ENCODE results near the gene FBRS.
"Not testable (repeated sequence)": the region's sequence is repeated elsewhere in the genome, so short reads cannot be mapped to it uniquely, and the experiment has no call there.

FBRS gene

DNA sequence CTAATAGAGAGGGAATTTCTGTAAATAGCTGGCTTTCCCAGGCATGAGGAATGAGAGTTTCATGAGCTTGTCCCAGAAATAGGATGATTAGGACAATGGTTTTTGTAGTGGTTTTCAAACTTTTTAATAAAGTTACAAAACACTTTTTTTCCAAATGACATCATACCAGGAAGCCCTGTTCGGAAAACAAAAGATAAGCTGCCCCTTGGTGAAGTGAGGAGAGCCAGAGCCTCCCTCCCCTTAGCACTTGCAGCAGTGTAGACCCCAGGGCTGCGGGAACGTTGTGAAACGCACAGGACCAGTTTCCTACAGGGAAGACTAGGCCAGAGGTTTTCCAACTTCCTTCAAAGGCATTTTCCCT, 7.6 kb downstream of the FBRS start:
- no peak for DNase-seq

DNA sequence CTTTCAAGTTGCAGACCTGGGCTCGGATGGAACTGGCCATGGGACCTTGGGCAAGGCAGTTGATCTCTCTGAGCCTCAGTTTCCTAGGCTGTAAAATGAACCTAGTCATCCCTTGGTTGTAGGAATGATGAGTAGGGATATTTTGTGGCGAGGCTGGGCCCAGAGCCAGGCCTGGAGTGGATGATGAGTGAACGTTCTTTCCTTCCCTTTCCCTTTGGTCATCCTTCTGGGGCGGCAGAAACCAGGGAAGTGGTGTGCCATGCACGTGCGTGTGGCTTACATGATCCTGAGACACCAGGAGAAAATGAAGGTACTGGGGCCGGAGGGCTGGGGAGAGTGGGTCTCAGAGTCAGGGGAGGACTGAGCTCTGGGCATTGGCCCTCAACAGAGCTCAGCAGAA, 8.4 kb downstream of the FBRS start:
- DNase-seq: no peak

DNA sequence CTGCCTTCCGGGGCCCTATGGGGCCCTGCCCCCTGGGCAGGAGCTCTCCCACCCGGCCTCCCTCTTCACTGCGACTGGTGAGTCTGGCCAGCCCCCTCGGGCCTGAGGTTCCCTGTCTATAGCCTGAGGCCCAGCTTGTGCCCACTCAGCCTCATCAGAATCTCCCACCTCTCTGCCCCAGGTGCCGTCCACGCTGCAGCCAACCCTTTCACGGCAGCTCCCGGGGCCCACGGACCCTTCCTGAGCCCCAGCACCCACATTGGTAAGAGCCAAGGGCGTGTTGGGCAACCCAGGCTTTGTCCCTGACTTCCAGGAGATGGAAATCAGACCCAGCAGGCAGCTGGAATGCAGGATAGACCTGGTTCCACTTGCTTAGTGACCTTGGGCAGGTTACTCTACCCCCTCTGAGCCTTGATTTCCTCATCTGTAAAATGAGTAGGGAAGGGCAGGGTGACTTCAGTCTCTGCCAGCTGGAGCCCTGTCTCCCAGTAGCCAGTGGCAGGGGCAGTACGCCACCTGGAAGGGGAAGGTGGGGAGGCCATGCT, 9.2 kb downstream of the FBRS start:
- DNase-seq: no peak

DNA sequence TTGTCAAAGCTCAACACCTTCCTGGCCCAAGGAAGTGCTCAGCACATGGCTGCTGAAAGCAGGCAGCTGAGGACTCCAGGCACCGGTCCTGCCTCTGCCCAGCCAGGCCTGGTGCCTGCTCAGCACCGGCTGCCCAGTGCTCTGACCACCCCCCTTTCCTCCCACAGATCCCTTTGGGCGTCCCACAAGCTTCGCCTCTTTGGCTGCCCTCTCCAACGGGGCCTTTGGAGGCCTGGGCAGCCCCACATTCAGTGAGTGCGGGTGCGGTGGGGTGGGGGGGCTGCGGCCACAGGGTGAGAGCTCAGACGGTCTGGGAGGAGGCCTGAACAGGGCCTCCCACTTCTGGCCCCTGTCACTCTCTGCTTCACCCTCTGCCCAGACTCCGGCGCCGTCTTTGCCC, 10.2 kb downstream of the FBRS start:
- no peak for DNase-seq

DNA sequence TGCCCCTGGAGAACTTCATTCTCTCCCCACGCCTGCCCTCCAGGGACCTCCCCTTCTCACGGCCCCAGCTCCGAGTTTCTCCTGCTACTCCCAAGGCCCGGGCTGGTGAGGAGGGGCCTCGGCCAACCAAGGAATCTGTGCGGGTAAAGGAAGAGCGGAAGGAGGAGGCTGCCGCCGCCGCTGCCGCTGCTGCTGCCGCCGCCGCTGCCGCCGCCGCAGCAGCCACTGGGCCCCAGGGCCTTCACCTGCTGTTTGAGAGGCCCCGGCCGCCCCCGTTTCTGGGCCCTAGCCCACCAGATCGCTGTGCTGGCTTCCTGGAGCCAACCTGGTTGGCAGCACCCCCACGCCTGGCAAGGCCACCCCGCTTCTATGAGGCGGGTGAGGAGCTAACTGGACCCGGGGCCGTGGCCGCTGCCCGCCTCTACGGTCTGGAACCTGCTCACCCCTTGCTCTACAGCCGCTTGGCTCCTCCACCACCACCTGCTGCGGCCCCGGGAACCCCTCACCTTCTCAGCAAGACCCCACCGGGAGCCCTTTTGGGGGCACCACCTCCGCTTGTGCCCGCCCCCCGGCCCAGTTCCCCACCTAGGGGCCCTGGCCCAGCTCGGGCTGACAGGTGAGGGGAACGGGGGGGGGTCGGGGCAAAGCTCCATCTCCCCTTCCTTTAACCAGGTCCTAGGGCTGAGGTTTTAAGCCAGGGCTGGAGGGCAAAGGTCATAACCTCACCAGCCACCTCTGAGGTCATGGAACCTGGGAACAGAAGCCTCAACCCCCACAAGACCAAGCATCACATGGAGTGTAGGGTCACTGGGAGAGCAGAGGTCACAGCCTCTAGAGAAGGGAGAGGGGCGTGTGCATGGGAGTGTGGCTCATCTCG, 11.0 kb downstream of the FBRS start:
- no peak for DNase-seq

DNA sequence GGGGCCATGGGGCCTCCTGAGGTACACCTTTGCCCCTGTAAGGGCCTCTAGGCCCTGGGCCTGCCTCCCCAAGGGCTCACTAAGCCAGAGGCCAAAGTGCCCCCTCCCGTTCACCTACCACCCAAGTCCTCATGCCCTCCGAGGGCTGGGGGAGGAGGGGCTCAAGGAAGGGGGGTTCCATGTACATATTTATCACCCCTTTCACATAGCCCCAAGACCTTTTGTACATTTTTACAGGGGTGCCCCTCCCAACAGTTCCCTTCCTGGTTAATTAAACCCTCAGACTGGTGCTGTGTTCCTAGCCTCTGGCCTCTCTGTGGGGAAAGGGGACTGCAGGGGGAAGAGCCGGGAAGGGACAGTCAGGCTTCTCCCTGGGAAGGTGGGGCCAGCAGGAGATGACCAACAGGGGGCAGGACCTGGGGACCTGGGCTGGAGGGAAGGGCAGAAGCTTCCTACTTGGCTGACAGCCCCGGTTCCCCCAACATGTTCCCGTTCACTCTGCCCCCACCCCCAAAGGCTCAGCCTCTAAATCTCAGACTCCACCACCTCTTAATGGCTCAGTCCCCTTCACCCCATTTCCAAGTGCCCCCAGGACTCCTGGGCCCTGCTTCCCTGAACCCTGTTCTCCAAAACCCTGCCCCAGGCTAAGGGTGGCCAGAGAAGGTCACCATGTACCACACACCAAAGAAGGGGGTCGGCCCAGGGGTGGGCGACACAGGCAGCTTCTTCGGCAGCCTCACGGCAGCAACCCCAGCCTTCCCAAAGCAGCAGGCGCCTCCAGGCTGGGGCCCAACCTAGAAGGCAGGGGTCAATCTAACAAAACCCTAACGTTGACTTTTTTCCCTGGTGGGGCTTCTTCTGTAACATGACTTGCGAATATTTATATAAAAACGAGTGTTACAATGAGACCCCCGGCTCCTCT, 11.9 kb downstream of the FBRS start:
- DNase-seq: no peak

DNA sequence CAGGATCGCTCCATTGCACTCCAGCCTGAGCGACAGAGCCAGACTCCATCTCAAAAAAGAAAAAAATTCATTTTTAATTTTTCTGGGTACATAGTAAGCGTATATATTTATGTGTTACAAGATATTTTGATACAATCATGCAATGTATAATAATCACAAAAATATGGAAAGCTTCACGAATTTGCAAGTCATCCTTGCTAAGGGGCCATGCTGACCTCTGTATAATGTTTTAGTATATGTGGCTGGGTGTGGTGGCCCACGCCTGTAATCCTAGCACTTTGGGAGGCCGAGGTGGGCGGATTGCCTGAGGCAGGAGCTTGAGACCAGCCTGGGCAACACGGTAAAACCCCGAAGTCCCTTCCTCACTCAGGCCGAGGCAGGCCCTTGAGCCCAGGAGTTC, 16.9 kb downstream of the FBRS start:
- no peak for DNase-seq

DNA sequence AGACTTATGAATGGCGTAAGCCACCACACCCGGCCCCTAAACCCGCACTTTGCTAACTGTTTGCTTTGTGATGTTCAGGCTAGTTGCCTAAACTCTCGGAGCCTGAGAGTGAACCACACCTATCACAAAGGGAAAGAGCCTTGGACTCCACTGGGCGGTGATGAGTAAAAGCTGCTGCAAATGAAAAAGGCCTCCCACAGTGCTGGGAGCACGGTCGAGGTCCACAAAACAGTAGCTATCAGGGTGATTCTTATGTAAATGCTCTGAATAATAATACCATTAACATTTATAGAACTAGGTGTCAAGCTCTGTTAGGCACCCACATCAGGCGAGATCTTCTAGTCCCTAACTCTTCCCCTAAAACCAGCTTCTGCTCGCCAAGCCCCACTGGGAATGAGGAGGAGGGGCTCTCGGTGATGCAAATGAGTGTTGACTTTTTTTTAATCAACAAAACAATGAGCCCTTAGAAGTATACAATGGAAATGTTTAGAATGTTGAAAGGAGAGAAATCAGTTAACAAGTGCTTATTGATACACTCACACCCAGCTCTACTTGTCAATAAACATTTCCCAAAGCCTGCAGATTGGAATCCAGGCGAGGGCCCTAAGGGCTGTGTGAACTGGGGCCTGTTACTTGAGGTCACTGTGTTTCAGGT, 19.8 kb downstream of the FBRS start:
- no peak for DNase-seq

DNA sequence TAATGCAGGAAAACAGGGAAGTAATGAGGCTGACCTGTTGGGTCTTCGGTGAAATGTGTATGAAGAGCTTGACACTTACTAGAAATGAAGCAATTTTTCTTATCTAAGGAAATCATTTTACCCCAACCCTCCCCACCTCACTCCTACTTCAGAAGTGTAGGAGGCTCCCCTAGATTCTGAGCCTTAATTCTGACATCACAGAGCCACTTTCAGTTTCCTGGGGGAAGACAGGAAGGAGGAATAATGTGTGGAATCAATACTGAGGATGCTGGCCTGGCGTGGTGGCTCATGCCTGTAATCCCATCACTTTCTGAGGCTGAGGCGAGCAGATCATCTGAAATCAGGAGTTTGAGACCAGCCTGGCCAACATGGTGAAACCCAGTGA, 20.3 kb downstream of the FBRS start:
- no peak for DNase-seq

DNA sequence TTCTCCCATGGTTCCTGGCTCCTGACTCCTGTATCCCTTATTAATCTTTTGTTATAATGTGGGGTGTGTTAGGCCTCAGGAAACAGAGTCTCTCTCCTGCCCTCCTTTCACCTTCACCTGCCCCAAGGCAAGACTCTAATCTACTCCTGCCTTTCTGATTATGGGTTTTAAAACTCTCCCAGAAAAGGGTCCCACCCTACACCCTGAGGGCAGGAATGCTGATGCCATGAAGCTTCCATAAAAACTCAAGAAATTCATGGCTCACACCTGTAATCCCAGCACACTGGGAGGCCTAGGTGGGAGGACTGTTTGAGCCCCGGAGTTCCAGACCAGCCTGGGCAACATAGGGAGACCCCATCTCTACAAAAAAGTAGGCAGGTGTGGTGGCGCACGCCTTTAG, 22.1 kb downstream of the FBRS start:
- no peak for DNase-seq

DNA sequence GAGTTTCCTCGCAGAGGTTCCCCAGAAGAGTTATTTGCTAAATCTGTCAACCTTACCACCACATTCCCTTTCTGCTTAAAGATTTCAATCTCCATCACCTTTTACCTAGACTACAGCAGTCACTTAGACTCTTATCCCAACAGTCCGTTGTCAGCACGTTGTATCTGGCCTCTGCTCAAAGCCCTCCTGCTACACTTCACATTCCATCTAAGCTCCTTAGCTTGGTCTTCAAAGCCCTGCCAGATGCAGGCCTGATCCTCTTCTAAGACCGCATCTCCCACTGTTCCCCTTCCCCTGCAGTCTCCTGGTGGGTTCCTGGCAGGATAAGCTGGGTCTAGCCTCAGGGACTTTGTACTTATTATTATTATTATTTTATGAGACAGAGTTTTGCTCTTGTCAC, 30.5 kb downstream of the FBRS start:
- DNase-seq: no peak

DNA sequence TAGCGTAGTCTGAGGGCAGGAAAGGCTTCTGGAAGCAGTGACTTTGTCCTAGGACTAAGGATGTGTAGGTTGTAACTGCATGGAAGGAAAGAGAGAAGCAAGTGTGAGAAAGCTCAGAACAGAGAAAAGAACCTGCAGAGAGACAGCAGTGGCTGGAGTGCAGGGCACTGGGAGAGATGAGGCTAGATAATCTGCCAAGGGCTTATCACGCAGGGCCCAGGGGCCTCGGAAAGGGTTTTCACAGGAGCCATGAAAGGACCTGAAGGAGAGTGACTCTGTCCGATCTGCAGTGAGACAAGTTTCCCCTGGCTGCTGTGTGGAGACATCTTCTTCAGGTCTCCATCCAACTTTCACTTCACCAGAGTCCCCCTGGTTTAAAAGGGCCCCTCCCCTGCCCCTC, 33.7 kb downstream of the FBRS start:
- DNase-seq: no peak

DNA sequence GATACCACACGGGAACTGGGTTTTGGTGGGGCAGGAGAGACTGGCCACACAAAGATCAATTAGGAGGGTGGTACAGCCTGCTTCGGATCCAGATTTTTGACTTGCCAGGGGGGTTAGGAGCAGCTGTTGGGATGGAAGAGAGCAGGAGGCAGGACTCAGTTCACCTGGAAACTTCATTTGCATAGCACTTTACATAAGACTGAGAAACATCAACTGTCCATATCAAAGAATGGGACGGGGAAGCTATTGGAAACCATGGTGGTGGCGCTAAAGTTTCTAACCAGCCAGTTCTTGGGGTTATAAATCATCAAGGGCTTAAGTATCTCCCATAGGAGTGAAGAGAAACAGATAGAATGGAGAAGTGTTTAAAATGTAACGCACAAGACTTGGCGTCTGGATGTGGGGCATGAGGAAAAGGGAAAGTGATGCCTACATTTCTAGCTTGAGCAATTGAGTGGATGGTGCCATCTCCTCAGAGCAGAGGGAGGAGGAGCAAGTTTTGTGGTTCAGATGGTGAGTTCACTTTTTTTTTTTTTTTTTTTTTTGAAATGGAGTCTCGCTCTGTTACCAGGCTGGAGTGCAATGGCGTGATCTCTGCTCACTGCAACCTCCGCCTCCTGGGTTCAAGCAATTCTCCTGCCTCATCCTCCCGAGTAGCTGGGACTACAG, 34.3 kb downstream of the FBRS start:
- DNase-seq: no peak

DNA sequence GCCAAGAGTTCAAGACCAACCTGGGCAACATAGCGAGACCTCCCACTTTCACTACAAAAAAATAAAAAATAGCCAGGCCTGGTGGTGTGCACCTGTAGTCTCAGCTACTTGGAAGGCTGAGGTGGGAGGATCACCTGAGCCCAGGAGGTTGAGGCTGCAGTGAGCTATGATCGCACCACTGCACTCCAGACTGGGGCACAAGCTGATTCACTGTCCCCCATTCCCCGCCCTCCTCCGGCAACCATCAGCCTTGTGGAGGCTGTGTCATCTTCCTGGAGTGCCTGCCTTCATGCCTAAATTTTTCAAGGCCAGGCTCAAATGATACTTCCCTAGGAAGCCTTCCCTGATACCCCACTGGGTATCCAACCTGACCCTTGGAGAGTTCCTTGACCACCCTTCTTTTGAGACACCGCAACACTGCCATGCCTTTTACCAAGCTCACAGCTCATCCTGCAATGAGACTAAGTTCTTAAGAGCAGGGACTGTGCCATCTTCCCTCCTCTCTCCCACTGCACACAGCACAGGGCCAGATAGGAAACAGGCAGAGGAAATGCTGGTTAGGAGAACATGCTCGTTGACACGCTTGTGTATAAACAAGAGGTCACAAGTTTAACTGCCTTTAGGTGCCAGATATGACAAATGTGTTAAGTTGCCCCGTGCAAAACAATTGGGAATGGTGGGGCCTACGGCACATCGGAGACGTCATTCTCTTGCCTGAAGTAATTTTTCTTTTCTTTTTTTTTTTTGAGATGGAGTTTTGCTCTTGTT, 36.9 kb downstream of the FBRS start:
- DNase-seq: no peak

DNA sequence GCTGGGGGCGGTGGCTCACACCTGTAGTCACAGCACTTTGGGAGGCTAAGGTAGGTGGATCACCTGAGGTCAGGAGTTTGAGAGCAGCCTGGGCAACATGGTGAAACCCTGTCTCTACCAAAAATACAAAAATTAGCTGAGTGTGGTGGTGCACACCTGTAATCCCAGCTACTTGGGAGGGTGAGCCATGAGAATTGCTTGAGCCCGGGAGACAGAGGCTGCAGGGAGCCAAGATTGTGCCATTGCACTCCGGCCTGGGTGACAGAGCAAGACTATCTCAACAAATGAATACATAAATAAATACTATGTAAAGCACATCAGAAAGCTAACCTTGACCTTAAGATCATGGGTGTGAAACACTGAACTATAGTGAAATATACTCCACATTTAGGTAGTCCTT, 38.4 kb downstream of the FBRS start:
- not testable (repeated sequence) for DNase-seq

DNA sequence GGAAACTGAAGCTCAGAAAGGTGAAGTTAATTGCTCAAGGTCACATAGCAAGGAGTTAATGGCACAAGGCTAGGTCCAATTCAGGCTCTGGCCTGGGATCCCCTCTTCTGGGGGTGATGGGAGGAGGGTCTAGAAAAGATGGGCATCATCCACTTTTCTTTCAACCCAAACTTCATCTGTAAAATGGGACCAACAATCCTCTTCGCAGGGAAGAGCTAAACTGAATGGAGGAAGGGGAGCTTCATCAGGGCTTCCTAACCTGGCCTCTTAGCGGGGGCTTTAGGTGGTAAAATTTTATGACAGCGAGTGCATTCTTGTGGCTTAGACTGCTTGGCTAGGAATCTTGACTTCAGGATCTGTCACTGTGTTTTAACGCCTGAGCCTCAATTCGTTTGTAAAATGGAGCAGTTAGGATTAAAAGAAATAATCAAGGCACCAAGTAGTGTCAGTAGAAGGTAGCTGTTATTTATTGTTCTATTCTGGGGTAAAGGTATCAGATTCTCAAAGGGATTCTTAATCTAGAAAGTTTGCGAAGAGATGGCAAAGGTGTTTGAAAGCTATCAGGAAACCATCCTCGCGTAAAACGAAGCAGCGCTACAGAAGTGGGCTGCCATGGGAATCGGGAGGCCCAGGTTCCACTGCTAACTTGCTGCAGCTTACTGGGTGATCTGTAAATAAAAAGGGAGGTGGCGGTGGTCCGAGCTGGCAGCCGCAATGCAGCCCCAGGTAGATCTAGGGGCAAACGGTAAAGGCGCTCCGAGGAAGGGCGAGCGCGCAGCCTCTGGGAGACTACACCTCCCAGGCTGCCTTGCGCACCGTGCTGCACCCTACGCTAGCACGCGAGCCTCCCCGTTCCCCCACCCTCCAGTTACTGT, 39.3 kb downstream of the FBRS start:
- no peak for DNase-seq

DNA sequence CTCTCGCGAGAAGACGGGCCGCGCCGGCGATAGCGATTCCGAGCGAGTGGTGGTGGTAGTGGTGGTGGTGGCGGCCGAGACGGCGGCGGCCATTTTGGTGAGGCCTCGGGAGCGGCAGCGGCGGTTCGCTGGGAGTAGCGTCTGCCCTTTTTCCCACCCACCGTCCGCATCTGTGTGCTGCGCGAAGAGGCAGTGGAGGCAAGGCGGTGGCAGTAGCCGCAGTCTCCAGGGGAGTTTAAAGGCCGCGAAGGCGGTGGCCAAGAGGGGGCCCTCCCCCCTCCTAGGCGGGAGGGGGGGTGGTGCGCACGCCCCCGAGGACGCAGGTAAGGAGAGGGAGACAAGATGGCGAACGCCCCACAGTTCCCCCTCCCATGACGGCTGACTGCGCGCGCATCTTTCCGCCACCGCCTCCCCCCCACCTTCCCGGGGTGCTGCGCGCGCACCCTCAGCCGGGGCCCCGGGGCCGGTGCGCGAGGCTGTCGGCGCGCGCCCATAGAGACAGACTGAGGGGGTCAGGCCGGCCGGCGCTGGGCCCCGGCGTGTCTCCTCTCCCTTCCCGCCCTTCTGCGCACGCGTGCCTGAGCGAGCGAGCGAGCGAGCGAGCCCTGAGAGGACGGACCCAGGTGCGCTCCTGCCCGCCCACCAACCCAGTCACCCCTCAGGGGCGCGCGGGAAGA, 40.0 kb downstream of the FBRS start:
- DNase-seq: peak; percentile 99

DNA sequence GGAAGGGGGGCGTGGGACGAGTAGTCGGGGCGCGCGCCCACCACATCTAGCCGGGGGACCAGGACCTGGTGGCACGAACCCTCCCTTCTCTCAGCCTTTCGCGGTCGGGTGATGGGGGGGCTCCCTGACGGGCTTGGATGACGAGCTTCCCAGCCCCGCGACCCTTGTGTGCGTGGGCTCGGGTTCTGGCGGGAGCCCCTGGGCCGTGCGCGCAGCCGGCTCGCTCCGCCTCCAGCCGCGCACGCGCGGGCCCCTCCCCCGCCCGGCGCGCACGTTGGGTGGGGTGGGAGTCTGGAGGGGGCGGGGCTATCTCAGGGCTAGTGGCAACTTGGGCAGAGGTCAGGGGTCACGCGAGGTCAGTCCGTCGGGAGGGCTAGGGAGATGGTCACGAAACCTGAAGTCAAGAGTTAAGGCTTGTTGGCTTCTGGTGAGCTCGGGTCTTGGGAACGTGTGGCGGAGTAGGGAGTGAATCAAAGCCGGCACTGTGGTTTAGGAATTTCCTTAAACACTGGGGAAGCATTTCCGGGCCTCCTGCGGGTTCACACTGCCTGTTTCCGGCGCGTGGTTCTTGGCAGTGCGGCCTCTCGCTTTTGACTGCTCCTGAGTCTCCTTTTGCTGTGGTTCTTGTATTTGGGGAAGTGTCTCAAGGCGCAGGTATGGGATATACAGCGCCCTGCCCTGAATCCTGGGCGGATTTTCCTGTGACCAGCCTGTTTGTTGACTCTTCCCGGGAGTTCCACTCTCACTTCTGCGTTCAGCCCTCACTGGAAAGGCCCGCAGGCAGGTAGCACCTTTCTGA, 40.8 kb downstream of the FBRS start, which contains the start of gene SRCAP:
TSS of gene SRCAP (plus strand) at position 356 of the 799 bp plus-strand sequence. CDS start 1,654 bp downstream, outside the sequence.
- DNase-seq: peak; percentile 93

DNA sequence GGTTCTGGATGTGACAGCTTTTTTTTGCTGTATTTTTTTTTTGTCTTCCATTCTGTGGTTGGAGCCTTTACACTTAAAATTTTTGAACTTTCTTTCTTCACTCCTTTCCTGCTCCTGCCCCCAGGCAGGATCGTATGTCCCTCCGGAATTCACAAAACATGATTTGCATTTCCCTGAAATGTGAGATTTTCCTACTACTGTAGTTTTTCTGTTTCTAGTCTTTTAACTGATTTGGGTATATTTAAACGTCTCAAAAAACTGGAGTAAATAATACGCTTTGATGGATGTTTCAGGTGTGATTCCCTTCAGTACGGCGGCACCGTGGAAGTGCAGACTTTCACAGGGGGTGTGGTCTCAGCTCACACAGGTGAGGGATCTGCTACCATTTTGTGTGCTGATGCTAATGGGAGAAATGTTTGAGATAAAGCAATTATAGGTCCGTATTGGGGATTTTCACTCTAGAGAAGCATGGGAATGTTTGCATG, 41.4 kb downstream of the FBRS start:
- no peak for DNase-seq
